Ascending aorta (tissue), 2 donors: ENCODE measurements around the gene ME1. TPM values are rescaled to one million over a fixed set of nuclear protein-coding genes. Genes with fewer than 3 reads are reported as not detected.

Source experiments
- DNase-seq, 2 donors: peaks; one replicate each; pipeline ENCODE4 v3.0.0-alpha.2; 2019; ENCODE audit warnings: low spot score in 2 of 2
- H3K27ac ChIP-seq, 2 donors: fragments of 200-600 bp; sonication (generic); one replicate each; pipeline ENCODE4 v1.5.1; 2016 to 2017; ENCODE audit warnings: mild to moderate bottlenecking in 1 of 2
- H3K27me3 ChIP-seq: fragments of 200-600 bp; sonication (generic); one replicate; pipeline ENCODE4 v1.5.1; 2017
- H3K36me3 ChIP-seq, 2 donors: fragments of 200-600 bp; sonication (generic); one replicate each; pipeline ENCODE4 v1.5.1; 2016
- H3K4me1 ChIP-seq, 2 donors: fragments of 200-600 bp; sonication (generic); one replicate each; pipeline ENCODE4 v1.5.1; 2016 to 2017; ENCODE audit warnings: mild to moderate bottlenecking in 1 of 2
- H3K4me3 ChIP-seq, 2 donors: fragments of 200-600 bp; sonication (generic); one replicate each; pipeline ENCODE4 v1.5.1; 2016 to 2017; ENCODE audit warnings: mild to moderate bottlenecking in 1 of 2
- H3K9me3 ChIP-seq, 2 donors: fragments of 200-600 bp; sonication (generic); one replicate each; pipeline ENCODE4 v1.5.1; 2016
- intact Hi-C: fragments of 100-400 bp; cut with DNase I; formaldehyde crosslinking; loops from one replicate; pipeline ENCODE4 v1.15.1; 2023
- total RNA-seq: library from RNA; depleted of rRNA; stranded (reverse); fragments of >200 nt; gene quantifications from one replicate; pipeline ENCODE4 v1.1.0, GENCODE V29; 2016
- TF ChIP-seq, protein P1 (sequence below), 3 experiments: fragments of 200-600 bp in 2 of 3; fragments of 450-650 bp in 1 of 3; sonication (generic) in 2 of 3; IDR thresholded peaks; one replicate each; pipeline ENCODE4 v1.5.1; 2016 to 2019; ENCODE audit warnings: antibody characterized with exemption in 3 of 3, mild to moderate bottlenecking in 1 of 3, moderate library complexity in 1 of 3

Gene ME1
- total RNA-seq, 1 donor from 2014 or later: 8.4 TPM

DNA sequence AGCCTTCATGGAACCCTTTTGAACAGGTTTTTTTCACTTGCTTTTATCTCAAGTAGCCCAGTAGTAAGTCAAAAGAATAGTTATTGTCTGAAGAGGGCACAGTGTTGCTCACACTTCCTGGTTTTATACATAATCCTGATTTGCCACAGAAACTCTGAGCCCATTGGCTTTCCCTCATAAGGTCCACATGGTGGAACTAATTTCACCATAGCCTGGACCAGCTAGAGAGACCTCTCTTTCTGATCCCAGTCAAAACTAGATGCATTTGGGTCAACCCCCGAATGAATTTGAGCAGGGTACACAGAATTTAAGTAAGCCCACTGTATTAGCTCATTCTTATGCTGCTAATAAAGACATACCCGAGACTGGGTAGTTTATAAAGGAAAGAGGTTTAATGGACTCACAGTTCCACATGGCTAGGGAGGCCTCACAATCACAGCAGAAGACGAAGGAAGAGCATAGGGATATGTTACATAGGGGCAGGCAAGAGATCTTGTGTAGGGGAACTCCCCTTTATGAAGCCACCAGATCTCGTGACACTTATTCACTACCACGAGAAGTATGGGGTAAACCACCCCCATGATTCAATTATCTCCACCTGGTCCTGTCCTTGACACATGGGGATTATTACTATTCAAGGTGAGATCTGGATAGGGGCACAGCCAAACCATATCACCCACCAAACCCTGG lies 231.5 kb downstream of the ME1 start:
- Histone ChIP-seq H3K4me1 (peaks cover 0 to 8% of the 10 kb centered on the region in 2 donors), H3K27ac (peak overlapping the region in 1 of 2 donors; percentile 25), H3K4me3 (no peak overlapping the region), H3K27me3 (no peaks in the 10 kb centered on the region), H3K9me3 (no peaks in the 10 kb centered on the region), H3K36me3 (no peaks in the 10 kb centered on the region)
- intact Hi-C loops: loop anchor here (10.0 kb wide), 4 partner anchors 655 to 1565 kb away; partner anchors contain the start of genes CEP162, CYB5R4, RIPPLY2 and TBX18
- TF ChIP-seq, protein P1, sequence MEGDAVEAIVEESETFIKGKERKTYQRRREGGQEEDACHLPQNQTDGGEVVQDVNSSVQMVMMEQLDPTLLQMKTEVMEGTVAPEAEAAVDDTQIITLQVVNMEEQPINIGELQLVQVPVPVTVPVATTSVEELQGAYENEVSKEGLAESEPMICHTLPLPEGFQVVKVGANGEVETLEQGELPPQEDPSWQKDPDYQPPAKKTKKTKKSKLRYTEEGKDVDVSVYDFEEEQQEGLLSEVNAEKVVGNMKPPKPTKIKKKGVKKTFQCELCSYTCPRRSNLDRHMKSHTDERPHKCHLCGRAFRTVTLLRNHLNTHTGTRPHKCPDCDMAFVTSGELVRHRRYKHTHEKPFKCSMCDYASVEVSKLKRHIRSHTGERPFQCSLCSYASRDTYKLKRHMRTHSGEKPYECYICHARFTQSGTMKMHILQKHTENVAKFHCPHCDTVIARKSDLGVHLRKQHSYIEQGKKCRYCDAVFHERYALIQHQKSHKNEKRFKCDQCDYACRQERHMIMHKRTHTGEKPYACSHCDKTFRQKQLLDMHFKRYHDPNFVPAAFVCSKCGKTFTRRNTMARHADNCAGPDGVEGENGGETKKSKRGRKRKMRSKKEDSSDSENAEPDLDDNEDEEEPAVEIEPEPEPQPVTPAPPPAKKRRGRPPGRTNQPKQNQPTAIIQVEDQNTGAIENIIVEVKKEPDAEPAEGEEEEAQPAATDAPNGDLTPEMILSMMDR (IDR thresholded peaks at IDR 0.05): no peak
- no peak for DNase-seq

DNA sequence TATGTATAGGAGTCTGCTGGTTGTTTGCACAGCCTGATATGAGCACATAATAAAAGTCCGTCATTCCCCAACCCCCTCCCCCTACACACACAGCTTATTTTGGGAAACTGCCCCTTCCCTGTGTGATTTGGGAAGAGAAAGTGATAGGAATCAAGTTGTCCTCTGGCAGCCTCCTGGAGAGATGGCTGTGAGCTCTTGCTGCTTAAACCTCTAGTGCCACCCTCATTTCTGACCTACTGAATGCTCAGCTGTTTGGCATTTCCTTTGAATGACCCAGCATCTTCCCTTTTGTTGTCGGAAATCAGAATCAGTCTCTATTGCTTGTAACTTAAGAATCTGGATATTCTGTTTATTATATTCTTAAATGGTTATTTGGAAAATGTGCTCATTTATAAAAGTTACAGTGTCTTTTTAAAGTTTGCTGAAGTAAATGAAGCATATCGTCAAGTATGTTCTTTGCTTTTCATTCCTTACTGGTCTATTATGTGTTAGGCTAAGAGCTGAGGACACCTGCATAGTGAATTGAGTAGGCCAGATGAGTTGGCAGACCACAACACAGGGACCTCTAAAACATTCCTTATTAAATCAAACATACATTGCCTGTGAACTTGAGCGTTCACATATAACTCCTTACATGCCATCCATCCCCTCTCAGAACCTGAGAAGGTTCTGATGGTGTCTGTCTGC lies 232.2 kb downstream of the ME1 start:
- Histone ChIP-seq H3K4me1 (peaks cover 0 to 10% of the 10 kb centered on the region in 2 donors), H3K36me3 (no peaks in the 10 kb centered on the region), H3K27ac (peak overlapping the region in 1 of 2 donors; percentile 25), H3K9me3 (no peaks in the 10 kb centered on the region), H3K4me3 (no peak overlapping the region), H3K27me3 (no peaks in the 10 kb centered on the region)
- intact Hi-C loops: loop anchor here (10.0 kb wide), 4 partner anchors 656 to 1566 kb away; partner anchors contain the start of genes CEP162, CYB5R4, RIPPLY2 and TBX18
- TF ChIP-seq, protein P1 (IDR thresholded peaks at IDR 0.05): no peak
- no peak for DNase-seq

DNA sequence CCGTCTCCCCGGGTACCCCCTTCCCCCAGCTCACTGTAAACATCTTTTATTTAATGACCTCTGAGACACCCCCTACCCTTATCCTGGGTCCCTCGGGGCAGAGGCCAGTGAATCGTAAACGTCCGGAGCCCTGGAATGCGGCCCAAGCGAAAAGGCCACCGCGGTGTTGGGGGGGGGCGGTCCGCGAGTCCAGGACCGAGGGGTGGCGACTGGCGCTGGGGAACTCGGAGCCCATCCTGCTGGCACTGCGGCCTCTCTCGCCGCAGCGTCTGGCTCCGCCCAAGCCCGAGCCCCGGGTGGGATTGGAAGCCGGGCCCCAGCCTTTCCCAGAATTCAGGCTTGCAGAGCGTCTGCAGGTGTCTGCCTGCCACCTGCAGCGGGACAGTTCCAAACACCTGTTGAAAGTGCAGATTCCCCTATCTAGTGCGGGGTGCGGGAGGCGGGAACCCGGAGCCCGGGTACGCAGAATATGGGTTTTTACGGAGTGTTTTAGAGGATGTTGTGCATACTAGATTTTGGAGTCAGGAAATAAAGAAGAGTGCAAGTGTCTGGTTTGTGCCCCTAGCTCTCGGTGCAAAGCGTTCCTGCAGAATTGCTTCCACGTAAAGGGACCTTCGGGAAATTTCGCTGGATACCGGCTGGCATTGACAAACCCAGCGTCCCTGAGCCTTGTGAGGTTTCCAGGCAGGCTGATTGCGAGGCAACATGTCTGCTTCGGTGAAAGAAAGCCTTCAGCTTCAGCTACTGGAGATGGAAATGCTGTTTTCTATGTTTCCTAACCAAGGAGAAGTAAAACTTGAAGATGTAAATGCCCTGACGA lies 236.9 kb downstream of the ME1 start:
- H3K27me3 ChIP-seq: no peaks in the 10 kb centered on the region
- H3K36me3 ChIP-seq: no peaks in the 10 kb centered on the region
- H3K27ac ChIP-seq: peak overlapping the region; percentile 87 to 92
- H3K9me3 ChIP-seq: no peaks in the 10 kb centered on the region
- DNase-seq: peak in 1 of 2 donors; percentile 74
- H3K4me3 ChIP-seq: peak overlapping the region; percentile 59 to 93
- intact Hi-C loops: loop anchor here (2.0 to 10.0 kb wide), 6 partner anchors 127 to 1571 kb away; partner anchors contain the start of genes CEP162, CYB5R4, DOP1A and IBTK
- TF ChIP-seq, protein P1 (IDR thresholded peaks at IDR 0.05): no peak
- peaks cover 0 to 21% of the 10 kb centered on the region in 2 donors for H3K4me1 ChIP-seq

DNA sequence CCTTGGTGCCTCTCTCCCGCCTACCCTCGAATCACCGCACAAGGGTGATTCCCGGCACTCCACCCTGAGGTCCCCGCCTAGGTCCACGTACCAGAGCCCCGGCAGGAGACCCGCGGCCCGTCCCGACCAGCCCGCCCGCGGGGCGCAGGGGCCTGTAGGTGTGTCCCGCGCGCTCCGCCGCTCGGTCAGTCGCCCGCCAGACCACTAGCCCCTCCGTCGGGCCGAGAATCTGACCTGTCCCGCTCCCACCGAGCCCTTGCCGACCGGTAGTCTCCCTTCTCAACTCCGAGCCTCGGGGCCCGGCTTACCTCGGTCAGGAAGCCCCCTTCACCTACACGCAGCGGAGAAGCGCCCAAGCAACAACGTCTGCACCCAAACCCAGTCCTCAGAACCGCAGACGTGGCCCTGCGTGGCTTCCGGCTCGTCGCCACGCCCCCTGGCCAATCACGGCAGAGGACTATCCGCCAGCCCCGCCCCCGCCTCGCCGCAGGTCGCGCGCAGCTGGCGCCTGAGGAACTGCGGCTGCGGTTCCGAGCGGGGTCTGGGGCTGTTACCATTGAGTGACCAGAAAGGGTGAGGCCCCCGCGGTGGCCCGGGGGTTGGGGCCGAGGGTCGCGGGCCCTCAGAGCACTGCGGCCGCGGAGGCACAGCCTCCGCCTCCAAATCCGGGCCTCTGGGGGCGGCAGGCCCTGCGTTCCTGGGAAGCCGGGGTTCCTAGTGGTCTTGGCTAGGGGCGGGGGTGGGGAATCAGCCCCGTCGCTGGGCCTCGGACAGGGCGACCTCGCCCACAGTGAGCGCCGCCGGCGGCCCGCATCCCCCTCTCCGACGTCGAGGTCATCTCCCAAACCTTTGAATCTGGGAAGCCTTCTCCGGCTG lies 237.7 kb downstream of the ME1 start, which contains the start of the genes PGM3 and RWDD2A:
Gene PGM3, minus strand, starts transcription at position 395 of the 876 bp plus-strand sequence. CDS start 2,253 bp downstream, outside the sequence.
Gene RWDD2A, plus strand, starts transcription at position 487 of the 876 bp plus-strand sequence. CDS start 1,095 bp downstream, outside the sequence.
- DNase-seq: peak; percentile 75 to 95
- peaks cover 3 to 4% of the 10 kb centered on the region in 2 donors for H3K36me3 ChIP-seq
- H3K27ac ChIP-seq: peak within 1 kb of the TSS; percentile 87 to 92
- no peaks in the 10 kb centered on the region for H3K27me3 ChIP-seq
- H3K9me3 ChIP-seq: no peaks in the 10 kb centered on the region
- intact Hi-C loops: loop anchor here (2.0 to 10.0 kb wide), 6 partner anchors 126 to 1572 kb away; partner anchors contain the start of genes CEP162, CYB5R4, DOP1A and IBTK
- H3K4me1 ChIP-seq: peaks cover 0 to 19% of the 10 kb centered on the region in 2 donors
- TF ChIP-seq, protein P1 (IDR thresholded peaks at IDR 0.05): peak in 1 of 3 experiments; percentile 8
- H3K4me3 ChIP-seq: peak within 1 kb of the TSS; percentile 59 to 93
